22Rv1 (cell line): Measurements from ENCODE around the gene MKS1.

ENCODE experiments used
- ZFX ChIP-seq: fragments of 450-650 bp; IDR thresholded peaks from 2 replicates; pipeline ENCODE4 v1.6.1; 2017; ENCODE audit warnings: antibody characterized with exemption, borderline replicate concordance
- TF ChIP-seq, protein P1 (sequence below): fragments of 450-650 bp; IDR thresholded peaks from 2 replicates; pipeline ENCODE4 v1.5.1; 2017; ENCODE audit warnings: mild to moderate bottlenecking

- TF ChIP-seq, protein P1, sequence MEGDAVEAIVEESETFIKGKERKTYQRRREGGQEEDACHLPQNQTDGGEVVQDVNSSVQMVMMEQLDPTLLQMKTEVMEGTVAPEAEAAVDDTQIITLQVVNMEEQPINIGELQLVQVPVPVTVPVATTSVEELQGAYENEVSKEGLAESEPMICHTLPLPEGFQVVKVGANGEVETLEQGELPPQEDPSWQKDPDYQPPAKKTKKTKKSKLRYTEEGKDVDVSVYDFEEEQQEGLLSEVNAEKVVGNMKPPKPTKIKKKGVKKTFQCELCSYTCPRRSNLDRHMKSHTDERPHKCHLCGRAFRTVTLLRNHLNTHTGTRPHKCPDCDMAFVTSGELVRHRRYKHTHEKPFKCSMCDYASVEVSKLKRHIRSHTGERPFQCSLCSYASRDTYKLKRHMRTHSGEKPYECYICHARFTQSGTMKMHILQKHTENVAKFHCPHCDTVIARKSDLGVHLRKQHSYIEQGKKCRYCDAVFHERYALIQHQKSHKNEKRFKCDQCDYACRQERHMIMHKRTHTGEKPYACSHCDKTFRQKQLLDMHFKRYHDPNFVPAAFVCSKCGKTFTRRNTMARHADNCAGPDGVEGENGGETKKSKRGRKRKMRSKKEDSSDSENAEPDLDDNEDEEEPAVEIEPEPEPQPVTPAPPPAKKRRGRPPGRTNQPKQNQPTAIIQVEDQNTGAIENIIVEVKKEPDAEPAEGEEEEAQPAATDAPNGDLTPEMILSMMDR, result no peak
- TF ChIP-seq ZFX, result no peak
Measured at GRCh38 chr17:58246781-58247180, 27.7 kb upstream of the MKS1 start.
